Breast epithelium (tissue), 4 donors: ENCODE measurements around the gene COL5A1. TPM values are rescaled to one million over a fixed set of nuclear protein-coding genes. Genes with fewer than 3 reads are reported as not detected.

ENCODE experiments used
- DNase-seq, 2 donors: peaks; one replicate each; pipeline ENCODE4 v3.0.0-alpha.2; 2019; ENCODE audit warnings: low spot score in 2 of 2
- H3K27ac ChIP-seq, 2 donors: fragments of 200-600 bp; sonication (generic) in 1 of 2; one replicate each; pipeline ENCODE4 v1.5.1; 2016 to 2019; ENCODE audit warnings: mild to moderate bottlenecking in 1 of 2
- H3K27me3 ChIP-seq, 2 donors: fragments of 200-600 bp; sonication (generic) in 1 of 2; one replicate each; pipeline versions ENCODE4 v1.5.1 to v1.6.0; 2017 to 2019; ENCODE audit warnings: control low read depth in 1 of 2, mild to moderate bottlenecking in 1 of 2
- H3K36me3 ChIP-seq: fragments of 200-600 bp; one replicate; pipeline ENCODE4 v1.5.1; 2019
- H3K4me1 ChIP-seq, 2 donors: fragments of 200-600 bp; sonication (generic); one replicate each; pipeline ENCODE4 v1.5.1; 2016 to 2019; ENCODE audit warnings: control low read depth in 1 of 2
- H3K4me3 ChIP-seq, 3 donors: fragments of 200-600 bp; sonication (generic); 1 replicate in 2 of 3; 2 replicates in 1 of 3; pipeline ENCODE4 v1.5.1; 2016 to 2019; ENCODE audit warnings: mild to moderate bottlenecking in 3 of 3, moderate library complexity in 2 of 3
- H3K9me3 ChIP-seq, 2 donors: fragments of 200-600 bp; sonication (generic) in 1 of 2; one replicate each; pipeline ENCODE4 v1.5.1; 2016 to 2019; ENCODE audit warnings: control low read depth in 1 of 2
- POLR2A ChIP-seq: fragments of 450-650 bp; IDR thresholded peaks from one replicate; pipeline ENCODE4 v1.6.1; 2016; ENCODE audit warnings: antibody characterized with exemption, mild to moderate bottlenecking, moderate library complexity
- POLR2AphosphoS5 ChIP-seq, 3 donors: sonication (generic); formaldehyde crosslinking; IDR thresholded peaks; one replicate each; pipeline ENCODE4 v1.6.1; 2017; ENCODE audit warnings: antibody characterized with exemption in 3 of 3
- intact Hi-C: fragments of 100-400 bp; cut with DNase I; formaldehyde crosslinking; loops from one replicate; pipeline ENCODE4 v1.15.1; 2023; ENCODE audit warnings: low total_unique reads
- total RNA-seq, 3 donors: library from RNA; depleted of rRNA; stranded (reverse); fragments of >200 nt; gene quantifications; one replicate each; pipeline ENCODE4 v1.1.0, GENCODE V29; 2016
- TF ChIP-seq, protein P1 (sequence below), 3 donors: fragments of 450-650 bp; IDR thresholded peaks; one replicate each; pipeline ENCODE4 v1.5.1; 2016 to 2017; ENCODE audit warnings: antibody characterized with exemption in 3 of 3, mild to moderate bottlenecking in 3 of 3, moderate library complexity in 3 of 3

COL5A1 gene
- total RNA-seq, 3 donors from 2014 or later: 12.1 to 17.0 (median 15.4) TPM

DNA sequence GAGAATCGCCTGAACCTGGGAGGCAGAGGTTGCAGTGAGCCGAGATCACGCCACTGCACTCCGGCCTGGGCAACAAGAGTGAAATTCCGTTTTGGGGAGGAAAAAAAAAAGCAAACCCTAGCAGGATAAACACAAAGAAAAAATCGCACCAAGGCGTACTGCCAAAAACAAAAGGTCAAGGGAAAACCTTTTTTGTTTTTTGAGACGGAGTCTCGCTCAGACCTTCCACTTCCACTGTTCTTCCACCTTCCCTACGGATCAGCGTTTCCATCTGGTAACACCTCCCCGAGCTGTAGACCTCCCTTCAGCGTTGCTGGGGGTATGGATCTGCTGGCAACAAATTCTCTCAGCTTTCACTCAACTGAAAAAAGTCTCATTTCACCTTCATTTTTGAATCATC, 218.9 kb downstream of the COL5A1 start:
- H3K9me3 ChIP-seq: no peaks in the 10 kb centered on the region
- intact Hi-C loops: no loop called here
- TF ChIP-seq, protein P1, sequence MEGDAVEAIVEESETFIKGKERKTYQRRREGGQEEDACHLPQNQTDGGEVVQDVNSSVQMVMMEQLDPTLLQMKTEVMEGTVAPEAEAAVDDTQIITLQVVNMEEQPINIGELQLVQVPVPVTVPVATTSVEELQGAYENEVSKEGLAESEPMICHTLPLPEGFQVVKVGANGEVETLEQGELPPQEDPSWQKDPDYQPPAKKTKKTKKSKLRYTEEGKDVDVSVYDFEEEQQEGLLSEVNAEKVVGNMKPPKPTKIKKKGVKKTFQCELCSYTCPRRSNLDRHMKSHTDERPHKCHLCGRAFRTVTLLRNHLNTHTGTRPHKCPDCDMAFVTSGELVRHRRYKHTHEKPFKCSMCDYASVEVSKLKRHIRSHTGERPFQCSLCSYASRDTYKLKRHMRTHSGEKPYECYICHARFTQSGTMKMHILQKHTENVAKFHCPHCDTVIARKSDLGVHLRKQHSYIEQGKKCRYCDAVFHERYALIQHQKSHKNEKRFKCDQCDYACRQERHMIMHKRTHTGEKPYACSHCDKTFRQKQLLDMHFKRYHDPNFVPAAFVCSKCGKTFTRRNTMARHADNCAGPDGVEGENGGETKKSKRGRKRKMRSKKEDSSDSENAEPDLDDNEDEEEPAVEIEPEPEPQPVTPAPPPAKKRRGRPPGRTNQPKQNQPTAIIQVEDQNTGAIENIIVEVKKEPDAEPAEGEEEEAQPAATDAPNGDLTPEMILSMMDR (IDR thresholded peaks at IDR 0.05): no peak
- no peak for TF ChIP-seq POLR2A
- TF ChIP-seq POLR2AphosphoS5 (IDR thresholded peaks at IDR 0.05): no peak
- no peak overlapping the region for H3K27ac ChIP-seq
- no peaks in the 10 kb centered on the region for H3K36me3 ChIP-seq
- H3K4me1 ChIP-seq: no peaks in the 10 kb centered on the region
- no peak overlapping the region for H3K4me3 ChIP-seq
- peaks cover 0 to 1% of the 10 kb centered on the region in 2 donors for H3K27me3 ChIP-seq
- no peak for DNase-seq

DNA sequence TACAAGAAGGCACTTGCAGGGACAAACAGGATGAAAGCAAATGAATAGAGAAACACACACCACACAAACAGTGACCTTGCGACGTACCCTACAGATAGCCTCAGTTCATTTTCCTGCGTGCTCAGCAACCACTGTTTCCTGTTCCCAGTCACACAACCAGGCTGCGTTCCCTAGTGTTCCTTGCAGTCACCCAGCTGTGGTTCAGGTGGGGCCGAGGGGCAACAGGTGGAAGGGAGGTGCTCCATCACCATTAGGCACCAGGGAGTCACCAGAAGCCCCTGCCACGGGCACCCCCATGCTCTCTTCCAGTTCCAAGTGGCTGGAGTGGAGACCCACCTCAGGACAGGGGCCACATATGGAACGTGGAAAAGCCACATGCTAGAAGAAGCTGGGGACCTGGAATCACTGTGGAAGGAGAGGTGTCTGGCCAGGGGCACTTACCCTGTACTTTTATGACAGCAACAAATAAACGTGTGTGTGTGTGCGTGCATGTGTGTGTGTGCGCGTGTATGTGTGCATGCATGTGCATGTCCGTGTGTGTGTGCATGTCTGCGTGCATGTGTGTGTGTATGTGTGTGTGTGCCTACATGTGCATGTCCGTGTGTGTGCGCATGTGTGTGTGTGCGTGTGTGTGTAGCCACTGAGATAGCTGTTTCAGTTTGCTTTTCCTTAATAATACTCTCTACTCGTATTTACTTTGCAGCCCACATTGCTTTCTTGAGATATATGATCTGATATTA, 220.2 kb downstream of the COL5A1 start:
- no peak overlapping the region for H3K27ac ChIP-seq
- no peaks in the 10 kb centered on the region for H3K9me3 ChIP-seq
- H3K4me3 ChIP-seq: no peak overlapping the region
- no peaks in the 10 kb centered on the region for H3K36me3 ChIP-seq
- TF ChIP-seq, protein P1 (IDR thresholded peaks at IDR 0.05): no peak
- TF ChIP-seq POLR2AphosphoS5 (IDR thresholded peaks at IDR 0.05): no peak
- no peak for TF ChIP-seq POLR2A
- no peak for DNase-seq
- H3K4me1 ChIP-seq: no peaks in the 10 kb centered on the region
- no peaks in the 10 kb centered on the region for H3K27me3 ChIP-seq
- intact Hi-C loops: no loop called here

DNA sequence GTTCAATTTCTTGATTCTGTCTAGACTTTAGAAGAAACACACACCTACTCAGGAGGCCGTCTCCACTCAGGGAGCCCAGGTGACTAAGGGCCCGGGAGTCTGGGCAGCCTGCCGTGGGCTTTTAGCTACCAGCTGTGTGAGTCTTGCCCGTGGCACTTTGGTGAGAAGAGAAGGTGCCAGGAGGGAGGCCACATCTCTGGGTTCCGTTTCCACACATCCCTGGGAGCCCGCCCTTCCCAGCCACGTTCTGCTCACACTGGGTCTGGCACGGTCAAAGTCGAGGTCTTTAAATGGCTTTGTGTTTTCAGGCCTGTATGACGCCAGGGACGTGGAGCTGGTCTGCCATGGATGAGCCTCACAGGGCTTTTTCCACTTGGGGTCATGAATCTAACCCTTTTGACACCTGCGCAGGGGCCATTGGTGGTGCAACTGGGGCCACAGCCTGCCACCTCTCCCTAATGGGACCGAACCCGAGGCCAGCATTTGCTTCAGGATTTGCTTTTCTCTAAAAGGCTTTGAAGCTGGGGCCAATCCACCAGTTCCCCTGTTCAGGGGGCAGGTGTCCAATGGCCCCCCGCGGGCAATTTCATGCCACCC, 221.8 kb downstream of the COL5A1 start:
- no peaks in the 10 kb centered on the region for H3K27me3 ChIP-seq
- H3K27ac ChIP-seq: peak overlapping the region; percentile 79 to 84
- H3K4me3 ChIP-seq: no peak overlapping the region
- H3K36me3 ChIP-seq: no peaks in the 10 kb centered on the region
- H3K9me3 ChIP-seq: no peaks in the 10 kb centered on the region
- no peak for DNase-seq
- no peaks in the 10 kb centered on the region for H3K4me1 ChIP-seq
- TF ChIP-seq POLR2AphosphoS5 (IDR thresholded peaks at IDR 0.05) (no peak), POLR2A (no peak)
- TF ChIP-seq, protein P1 (IDR thresholded peaks at IDR 0.05): no peak
- intact Hi-C loops: no loop called here

DNA sequence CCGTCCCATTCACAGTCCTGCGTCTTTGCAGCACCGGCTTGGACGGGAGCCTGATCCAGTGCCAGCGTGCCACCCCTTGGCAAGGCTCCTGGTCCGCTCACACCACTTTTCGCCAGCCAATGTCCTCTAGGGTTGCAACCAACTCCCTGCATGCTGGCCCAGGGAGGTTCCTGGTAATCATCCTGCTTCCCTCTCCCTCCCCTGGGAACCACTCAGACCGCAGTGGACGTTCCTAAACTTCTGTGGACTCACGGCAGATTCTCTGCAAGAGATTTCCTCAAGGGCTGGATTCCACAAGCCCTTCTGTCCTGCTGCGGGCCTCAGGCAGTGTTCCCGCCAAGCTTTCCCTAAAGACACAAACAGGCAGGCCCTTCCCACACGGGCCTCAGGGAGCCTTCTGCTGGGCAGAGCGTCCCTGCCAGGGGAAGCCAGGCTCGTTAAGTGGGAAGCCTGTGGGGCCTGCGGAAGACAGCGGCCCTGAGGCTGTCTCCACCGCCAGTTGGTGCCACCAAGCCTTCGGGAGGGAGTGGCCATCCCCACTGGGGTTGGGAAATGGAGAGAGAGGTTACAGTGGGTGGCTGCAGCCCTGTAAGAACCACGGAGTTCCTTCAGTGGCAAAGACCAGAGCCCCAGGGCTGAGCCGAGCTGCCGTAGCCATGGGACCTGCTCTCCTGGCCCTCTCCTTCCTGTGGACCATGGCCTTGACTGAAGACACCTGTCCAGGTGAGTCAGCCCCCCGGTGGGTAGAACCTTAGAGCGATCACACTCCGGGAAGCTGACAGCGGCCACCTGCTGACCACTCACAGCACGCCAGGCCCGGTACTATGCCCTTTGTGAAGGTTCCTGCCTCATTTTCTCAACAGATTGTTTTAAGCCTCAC, 222.6 kb downstream of the COL5A1 start:
- no peaks in the 10 kb centered on the region for H3K9me3 ChIP-seq
- no peaks in the 10 kb centered on the region for H3K4me1 ChIP-seq
- H3K27ac ChIP-seq: peak overlapping the region; percentile 79 to 84
- no peaks in the 10 kb centered on the region for H3K27me3 ChIP-seq
- peak overlapping the region in 1 of 3 donors; percentile 31 for H3K4me3 ChIP-seq
- H3K36me3 ChIP-seq: no peaks in the 10 kb centered on the region
- intact Hi-C loops: no loop called here
- DNase-seq: peak; percentile 65 to 82
- no peak for TF ChIP-seq POLR2AphosphoS5 (IDR thresholded peaks at IDR 0.05)
- TF ChIP-seq, protein P1 (IDR thresholded peaks at IDR 0.05): no peak
